Measurements from ENCODE around the gene GPC3. TPM values are rescaled to one million over a fixed set of nuclear protein-coding genes. Genes with fewer than 3 reads are reported as not detected.
A peak's percentile ranks its signal among the peaks of the same experiment; 100 is the strongest.

The GPC3 gene
- polyA plus RNA-seq, 1 of the 3 experiments (the other 2 are of a cell fraction): 1.4 TPM

DNA sequence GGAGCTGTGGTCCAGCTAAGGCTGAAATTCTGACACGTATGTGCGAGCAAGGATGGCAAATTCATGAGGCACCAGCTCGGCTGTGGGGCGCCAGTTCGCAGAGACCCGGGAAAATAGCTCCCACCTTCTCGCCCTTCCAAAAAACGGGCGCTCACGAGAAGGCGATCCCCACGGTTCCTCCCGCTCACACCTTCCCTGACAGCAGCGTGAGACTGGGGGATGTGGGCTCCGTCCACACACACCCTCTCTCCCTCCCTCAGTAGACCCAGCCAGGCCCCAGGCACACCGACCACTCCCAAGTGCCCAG lies 584 bp downstream of the GPC3 start:
- H4K20me1 ChIP-seq (ENCODE audit: insufficient read depth): no peaks in the 10 kb centered on the region
- no peaks in the 10 kb centered on the region for H3K36me3 ChIP-seq (replicated peaks in 1 of 2; ENCODE audit: control insufficient read depth in 1 of 2, insufficient read depth in 2 of 2, low read length in 1 of 2)
- H3K27me3 ChIP-seq (ENCODE audit: insufficient read depth): peaks cover 35% of the 10 kb centered on the region
- no peak overlapping the region for H3K27ac ChIP-seq (ENCODE audit: low read depth in 2 of 2, low read length in 1 of 2)
- H3K4me2 ChIP-seq: no peak overlapping the region
- H3K4me1 ChIP-seq (ENCODE audit: control insufficient read depth in 1 of 2, insufficient read depth in 2 of 2, low read depth in 1 of 2, low read length in 1 of 2): no peaks in the 10 kb centered on the region; a peak in 1 of 4 replicates
- CTCF ChIA-PET: interaction anchor here (1.0 to 1.1 kb wide), 2 partner anchors 42 to 193 kb away, joined by 3 to 6 read pairs; no protein-coding TSS in a partner anchor
- H3K4me3 ChIP-seq (ENCODE audit: low read depth in 2 of 2, low read length in 1 of 2): peak overlapping the region in 1 of 2 experiments; percentile 0; a peak in 2 of 4 replicates
- no peak for DNase-seq
- no peaks in the 10 kb centered on the region for H3F3A ChIP-seq (replicated peaks; ENCODE audit: insufficient read depth)
- H3K9ac ChIP-seq: no peak overlapping the region
- no peaks in the 10 kb centered on the region for H3K9me2 ChIP-seq
- H2AFZ ChIP-seq (ENCODE audit: low read depth): no peak overlapping the region
- no peaks in the 10 kb centered on the region for H3K79me2 ChIP-seq (ENCODE audit: insufficient read depth)
- WGBS (ENCODE audit: low lambda C conversion rate): 19% methylated on average over 10 of the region's 16 CpGs
- TF ChIP-seq MAX (IDR thresholded peaks at IDR 0.05; ENCODE audit: low read depth) (no peak), YY1 (IDR thresholded peaks at IDR 0.05; ENCODE audit: low read depth) (no peak), USF1 (IDR thresholded peaks at IDR 0.05; ENCODE audit: borderline replicate concordance, low read depth) (no peak), RXRA (IDR thresholded peaks at IDR 0.05; ENCODE audit: borderline replicate concordance, low read depth) (no peak), NFIC (IDR thresholded peaks at IDR 0.05; ENCODE audit: borderline replicate concordance) (no peak), POLR2AphosphoS5 (IDR thresholded peaks at IDR 0.05; ENCODE audit: low read depth, low read length) (no peak), ELF1 (IDR thresholded peaks at IDR 0.05) (no peak), TCF12 (IDR thresholded peaks at IDR 0.05) (no peak), GATA2 (CRISPR knock-in tag; IDR thresholded peaks at IDR 0.05) (no peak), NRF1 (IDR thresholded peaks at IDR 0.05; ENCODE audit: low read depth, low read length) (no peak), FOSL2 (IDR thresholded peaks at IDR 0.05; ENCODE audit: borderline replicate concordance, low read depth) (no peak), TEAD4 (IDR thresholded peaks at IDR 0.05; ENCODE audit: borderline replicate concordance, insufficient read depth) (no peak), RAD21 (IDR thresholded peaks at IDR 0.05; ENCODE audit: low read length) (no peak), EP300 (IDR thresholded peaks at IDR 0.05; ENCODE audit: borderline replicate concordance in 1 of 2, low read depth in 1 of 2, low read length in 1 of 2) (no peak), JUND (IDR thresholded peaks at IDR 0.05) (no peak)
- TF ChIP-seq, protein P1, sequence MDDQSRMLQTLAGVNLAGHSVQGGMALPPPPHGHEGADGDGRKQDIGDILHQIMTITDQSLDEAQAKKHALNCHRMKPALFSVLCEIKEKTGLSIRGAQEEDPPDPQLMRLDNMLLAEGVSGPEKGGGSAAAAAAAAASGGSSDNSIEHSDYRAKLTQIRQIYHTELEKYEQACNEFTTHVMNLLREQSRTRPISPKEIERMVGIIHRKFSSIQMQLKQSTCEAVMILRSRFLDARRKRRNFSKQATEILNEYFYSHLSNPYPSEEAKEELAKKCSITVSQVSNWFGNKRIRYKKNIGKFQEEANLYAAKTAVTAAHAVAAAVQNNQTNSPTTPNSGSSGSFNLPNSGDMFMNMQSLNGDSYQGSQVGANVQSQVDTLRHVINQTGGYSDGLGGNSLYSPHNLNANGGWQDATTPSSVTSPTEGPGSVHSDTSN (IDR thresholded peaks at IDR 0.05): no peak
- TF ChIP-seq, protein P2, sequence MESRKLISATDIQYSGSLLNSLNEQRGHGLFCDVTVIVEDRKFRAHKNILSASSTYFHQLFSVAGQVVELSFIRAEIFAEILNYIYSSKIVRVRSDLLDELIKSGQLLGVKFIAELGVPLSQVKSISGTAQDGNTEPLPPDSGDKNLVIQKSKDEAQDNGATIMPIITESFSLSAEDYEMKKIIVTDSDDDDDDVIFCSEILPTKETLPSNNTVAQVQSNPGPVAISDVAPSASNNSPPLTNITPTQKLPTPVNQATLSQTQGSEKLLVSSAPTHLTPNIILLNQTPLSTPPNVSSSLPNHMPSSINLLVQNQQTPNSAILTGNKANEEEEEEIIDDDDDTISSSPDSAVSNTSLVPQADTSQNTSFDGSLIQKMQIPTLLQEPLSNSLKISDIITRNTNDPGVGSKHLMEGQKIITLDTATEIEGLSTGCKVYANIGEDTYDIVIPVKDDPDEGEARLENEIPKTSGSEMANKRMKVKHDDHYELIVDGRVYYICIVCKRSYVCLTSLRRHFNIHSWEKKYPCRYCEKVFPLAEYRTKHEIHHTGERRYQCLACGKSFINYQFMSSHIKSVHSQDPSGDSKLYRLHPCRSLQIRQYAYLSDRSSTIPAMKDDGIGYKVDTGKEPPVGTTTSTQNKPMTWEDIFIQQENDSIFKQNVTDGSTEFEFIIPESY (IDR thresholded peaks at IDR 0.05; ENCODE audit: borderline replicate concordance, low read depth): no peak
- TF ChIP-seq, protein P3, sequence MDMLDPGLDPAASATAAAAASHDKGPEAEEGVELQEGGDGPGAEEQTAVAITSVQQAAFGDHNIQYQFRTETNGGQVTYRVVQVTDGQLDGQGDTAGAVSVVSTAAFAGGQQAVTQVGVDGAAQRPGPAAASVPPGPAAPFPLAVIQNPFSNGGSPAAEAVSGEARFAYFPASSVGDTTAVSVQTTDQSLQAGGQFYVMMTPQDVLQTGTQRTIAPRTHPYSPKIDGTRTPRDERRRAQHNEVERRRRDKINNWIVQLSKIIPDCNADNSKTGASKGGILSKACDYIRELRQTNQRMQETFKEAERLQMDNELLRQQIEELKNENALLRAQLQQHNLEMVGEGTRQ (IDR thresholded peaks at IDR 0.05; ENCODE audit: borderline replicate concordance, low read depth, low read length): no peak
- POLR2A ChIA-PET: no interaction called here
- H3K9me3 ChIP-seq: no peaks in the 10 kb centered on the region

All from SK-N-SH (cell line).